ENCODE measurements around the gene PHACTR2.

DNA sequence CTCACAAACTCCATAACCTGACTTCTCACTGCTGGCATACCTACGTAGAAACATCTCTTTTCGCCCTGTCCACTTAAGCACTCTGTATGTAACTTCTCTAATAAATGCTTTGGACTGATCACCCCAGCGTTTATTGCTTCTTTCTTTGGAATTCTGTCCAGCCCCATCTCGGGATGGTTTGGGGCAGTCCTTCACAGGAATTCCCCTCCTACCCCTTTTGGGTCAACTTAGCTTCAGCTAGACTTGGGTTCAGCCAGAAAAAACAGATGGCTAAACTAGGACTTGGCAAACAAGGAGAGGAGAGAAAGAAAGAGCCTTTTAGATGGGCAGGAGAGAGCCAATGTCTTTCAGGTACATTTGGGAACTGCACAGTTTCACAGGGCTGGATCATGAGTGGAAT is 161.4 kb downstream of the PHACTR2 start:
- TF ChIP-seq, protein P1, sequence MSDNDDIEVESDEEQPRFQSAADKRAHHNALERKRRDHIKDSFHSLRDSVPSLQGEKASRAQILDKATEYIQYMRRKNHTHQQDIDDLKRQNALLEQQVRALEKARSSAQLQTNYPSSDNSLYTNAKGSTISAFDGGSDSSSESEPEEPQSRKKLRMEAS (IDR thresholded peaks at IDR 0.05) = no peak
- no peak for TF ChIP-seq POLR2A (IDR thresholded peaks at IDR 0.05; ENCODE audit: borderline replicate concordance, extremely low read depth, insufficient read depth, insufficient read length)
- TF ChIP-seq, protein P2, sequence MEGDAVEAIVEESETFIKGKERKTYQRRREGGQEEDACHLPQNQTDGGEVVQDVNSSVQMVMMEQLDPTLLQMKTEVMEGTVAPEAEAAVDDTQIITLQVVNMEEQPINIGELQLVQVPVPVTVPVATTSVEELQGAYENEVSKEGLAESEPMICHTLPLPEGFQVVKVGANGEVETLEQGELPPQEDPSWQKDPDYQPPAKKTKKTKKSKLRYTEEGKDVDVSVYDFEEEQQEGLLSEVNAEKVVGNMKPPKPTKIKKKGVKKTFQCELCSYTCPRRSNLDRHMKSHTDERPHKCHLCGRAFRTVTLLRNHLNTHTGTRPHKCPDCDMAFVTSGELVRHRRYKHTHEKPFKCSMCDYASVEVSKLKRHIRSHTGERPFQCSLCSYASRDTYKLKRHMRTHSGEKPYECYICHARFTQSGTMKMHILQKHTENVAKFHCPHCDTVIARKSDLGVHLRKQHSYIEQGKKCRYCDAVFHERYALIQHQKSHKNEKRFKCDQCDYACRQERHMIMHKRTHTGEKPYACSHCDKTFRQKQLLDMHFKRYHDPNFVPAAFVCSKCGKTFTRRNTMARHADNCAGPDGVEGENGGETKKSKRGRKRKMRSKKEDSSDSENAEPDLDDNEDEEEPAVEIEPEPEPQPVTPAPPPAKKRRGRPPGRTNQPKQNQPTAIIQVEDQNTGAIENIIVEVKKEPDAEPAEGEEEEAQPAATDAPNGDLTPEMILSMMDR (IDR thresholded peaks at IDR 0.05 in 2 of 3, conservative IDR thresholded peaks at IDR 0.05 in 1 of 3; ENCODE audit: borderline replicate concordance in 1 of 3, insufficient read depth in 1 of 3, low read depth in 2 of 3, low read length in 2 of 3) = no peak
